ENCODE measurements around the gene CACNA2D2.
"Not testable (repeated sequence)": the region's sequence is repeated elsewhere in the genome, so short reads cannot be mapped to it uniquely, and the experiment has no call there.

CACNA2D2 gene

GRCh38 chr3:50519471-50520089 is 16.1 kb upstream of the CACNA2D2 start:
- DNase-seq (ENCODE audit: low spot score), result peak; percentile 77
- peak; percentile 77 for TF ChIP-seq CTCF (IDR thresholded peaks at IDR 0.05; ENCODE audit: borderline replicate concordance, control extremely low read depth, extremely low read depth, insufficient read depth, missing control alignments)
- in situ Hi-C loops (cut with MboI; ENCODE audit: low sequenced_read_pairs, unreplicated experiment), result no loop called here

- no peak for TF ChIP-seq CTCF (IDR thresholded peaks at IDR 0.05; ENCODE audit: borderline replicate concordance, control extremely low read depth, extremely low read depth, insufficient read depth, missing control alignments)
- in situ Hi-C loops (cut with MboI; ENCODE audit: low sequenced_read_pairs, unreplicated experiment), result no loop called here
These were observed 15.0 kb upstream of the CACNA2D2 start for GRCh38 chr3:50518436-50518835.

GRCh38 chr3:50517721-50518206 is 14.3 kb upstream of the CACNA2D2 start:
- no peak for DNase-seq (ENCODE audit: low spot score)
- in situ Hi-C loops (cut with MboI; ENCODE audit: low sequenced_read_pairs, unreplicated experiment), result no loop called here
- no peak for TF ChIP-seq CTCF (IDR thresholded peaks at IDR 0.05; ENCODE audit: borderline replicate concordance, control extremely low read depth, extremely low read depth, insufficient read depth, missing control alignments)

More at GRCh38 chr3:50518436-50518835, 15.0 kb upstream of the CACNA2D2 start:
- no peak for DNase-seq (ENCODE audit: low spot score)

GRCh38 chr3:50516440-50516871 is 13.0 kb upstream of the CACNA2D2 start:
- no peak for TF ChIP-seq CTCF (IDR thresholded peaks at IDR 0.05; ENCODE audit: borderline replicate concordance, control extremely low read depth, extremely low read depth, insufficient read depth, missing control alignments)
- in situ Hi-C loops (cut with MboI; ENCODE audit: low sequenced_read_pairs, unreplicated experiment), result no loop called here
- DNase-seq (ENCODE audit: low spot score), result no peak

- in situ Hi-C loops (cut with MboI; ENCODE audit: low sequenced_read_pairs, unreplicated experiment), result no loop called here
- TF ChIP-seq CTCF (IDR thresholded peaks at IDR 0.05; ENCODE audit: borderline replicate concordance, control extremely low read depth, extremely low read depth, insufficient read depth, missing control alignments), result no peak
- no peak for DNase-seq (ENCODE audit: low spot score)
These were observed 12.4 kb upstream of the CACNA2D2 start for GRCh38 chr3:50515565-50516439.

GRCh38 chr3:50512908-50513307 is 9.5 kb upstream of the CACNA2D2 start:
- in situ Hi-C loops (cut with MboI; ENCODE audit: low sequenced_read_pairs, unreplicated experiment); DNase-seq (ENCODE audit: low spot score): not testable (repeated sequence)

- no peak for TF ChIP-seq CTCF (IDR thresholded peaks at IDR 0.05; ENCODE audit: borderline replicate concordance, control extremely low read depth, extremely low read depth, insufficient read depth, missing control alignments)
- DNase-seq (ENCODE audit: low spot score), result no peak
- in situ Hi-C loops (cut with MboI; ENCODE audit: low sequenced_read_pairs, unreplicated experiment), result no loop called here
These were observed 8.7 kb upstream of the CACNA2D2 start for GRCh38 chr3:50512131-50512530.
